ENCODE measurements around the gene TPO. TPM values are rescaled to one million over a fixed set of nuclear protein-coding genes. Genes with fewer than 3 reads are reported as not detected.

The TPO gene
- total RNA-seq, 1 donor from 2014 or later: 0.41 TPM

- FAIRE-seq: no peak
Observed at GRCh38 chr2:1497122-1497611, 83.9 kb downstream of the TPO start.

GRCh38 chr2:1498176-1498575 lies 84.9 kb downstream of the TPO start:
- DNase-seq (ENCODE audit: low spot score in 2 of 2) (no peak), FAIRE-seq (no peak)

More at GRCh38 chr2:1497122-1497611, 83.9 kb downstream of the TPO start:
- DNase-seq (ENCODE audit: low spot score in 2 of 2): no peak

- DNase-seq (ENCODE audit: low spot score in 2 of 2) (no peak), FAIRE-seq (no peak)
Observed at GRCh38 chr2:1499033-1499795, 86.0 kb downstream of the TPO start.

GRCh38 chr2:1501038-1501851 lies 88.0 kb downstream of the TPO start:
- FAIRE-seq (no peak), DNase-seq (ENCODE audit: low spot score in 2 of 2) (no peak)

GRCh38 chr2:1501991-1502390 lies 88.7 kb downstream of the TPO start:
- FAIRE-seq (no peak), DNase-seq (ENCODE audit: low spot score in 2 of 2) (no peak)

- DNase-seq (ENCODE audit: low spot score in 2 of 2): no peak
- no peak for FAIRE-seq
Observed at GRCh38 chr2:1502891-1503304, 89.6 kb downstream of the TPO start.

- no peak for DNase-seq (ENCODE audit: low spot score in 2 of 2)
- no peak for FAIRE-seq
Observed at GRCh38 chr2:1503471-1504310, 90.4 kb downstream of the TPO start.

- DNase-seq (ENCODE audit: low spot score in 2 of 2) (no peak), FAIRE-seq (no peak)
Observed at GRCh38 chr2:1504311-1504750, 91.1 kb downstream of the TPO start.

- FAIRE-seq (no peak), DNase-seq (ENCODE audit: low spot score in 2 of 2) (no peak)
Observed at GRCh38 chr2:1505031-1505441, 91.8 kb downstream of the TPO start.

GRCh38 chr2:1509271-1510065 lies 96.2 kb downstream of the TPO start:
- DNase-seq (ENCODE audit: low spot score in 2 of 2): no peak
- FAIRE-seq: no peak

- no peak for FAIRE-seq
Observed at GRCh38 chr2:1510176-1510575, 96.9 kb downstream of the TPO start.

GRCh38 chr2:1511455-1511854 lies 98.2 kb downstream of the TPO start:
- FAIRE-seq (no peak), DNase-seq (ENCODE audit: low spot score in 2 of 2) (no peak)

More at GRCh38 chr2:1510176-1510575, 96.9 kb downstream of the TPO start:
- no peak for DNase-seq (ENCODE audit: low spot score in 2 of 2)

GRCh38 chr2:1512321-1513289 lies 99.3 kb downstream of the TPO start:
- FAIRE-seq (no peak), DNase-seq (ENCODE audit: low spot score in 2 of 2) (no peak)

GRCh38 chr2:1514391-1515072 lies 101.3 kb downstream of the TPO start:
- FAIRE-seq: no peak
- no peak for DNase-seq (ENCODE audit: low spot score in 2 of 2)

GRCh38 chr2:1515073-1515430 lies 101.8 kb downstream of the TPO start:
- FAIRE-seq (no peak), DNase-seq (ENCODE audit: low spot score in 2 of 2) (no peak)

GRCh38 chr2:1515986-1516797 lies 102.9 kb downstream of the TPO start:
- DNase-seq (ENCODE audit: low spot score in 2 of 2) (no peak), FAIRE-seq (no peak)

GRCh38 chr2:1516798-1517060 lies 103.5 kb downstream of the TPO start:
- no peak for DNase-seq (ENCODE audit: low spot score in 2 of 2)
- FAIRE-seq: no peak
